Measurements from ENCODE around the gene SND1. TPM values are rescaled to one million over a fixed set of nuclear protein-coding genes. Genes with fewer than 3 reads are reported as not detected.

Gene SND1
- total and polyA plus RNA-seq, 2 donors (not counting 3 experiments of a cell fraction or from before 2014, with no cell fraction given), result 116 to 249 TPM

- ChIA-PET CTCF (no interaction called here), POLR2A (no interaction called here)
- Histone ChIP-seq H3K36me3 (ENCODE audit: control insufficient read depth in 2 of 2, extremely low read depth in 1 of 2, insufficient read depth in 2 of 2, low read length in 2 of 2) (peaks cover 0 to 7% of the 10 kb centered on the region in 2 experiments), H3K4me3 (replicated peaks in 1 of 3; ENCODE audit: insufficient read depth in 1 of 3, low read depth in 1 of 3, low read length in 3 of 3) (no peak overlapping the region), H3K9me1 (replicated peaks; ENCODE audit: control insufficient read depth, extremely low read depth, insufficient read depth, low read length) (no peaks in the 10 kb centered on the region), H2AFZ (ENCODE audit: low read depth, low read length) (no peak overlapping the region), H3K27me3 (ENCODE audit: control insufficient read depth in 2 of 2, insufficient read depth in 2 of 2, low read length in 2 of 2) (no peaks in the 10 kb centered on the region), H3K27ac (ENCODE audit: insufficient read depth, low read depth, low read length) (no peak overlapping the region), H3K9me3 (replicated peaks; ENCODE audit: control insufficient read depth, insufficient read depth, low read length) (no peaks in the 10 kb centered on the region), H3K4me1 (ENCODE audit: control insufficient read depth, extremely low read depth, insufficient read depth, low read length) (peaks cover 18% of the 10 kb centered on the region), H4K20me1 (replicated peaks; ENCODE audit: control insufficient read depth, extremely low read depth, insufficient read depth, low read length) (no peaks in the 10 kb centered on the region), H3K79me2 (ENCODE audit: control insufficient read depth, insufficient read depth, low read length) (no peaks in the 10 kb centered on the region), H3K4me2 (ENCODE audit: insufficient read depth, low read length) (no peak overlapping the region), H3K9ac (replicated peaks; ENCODE audit: extremely low read depth, insufficient read depth, low read length) (no peak overlapping the region)
- TF ChIP-seq POLR2A (IDR thresholded peaks at IDR 0.05; ENCODE audit: low read depth, low read length) (no peak), CTCF (IDR thresholded peaks at IDR 0.05; ENCODE audit: extremely low read depth in 1 of 2, insufficient read depth in 1 of 2, low read depth in 1 of 2, low read length in 2 of 2) (no peak), EZH2 (IDR thresholded peaks at IDR 0.05; ENCODE audit: borderline replicate concordance, low read depth, low read length, severe bottlenecking) (no peak), JUN (IDR thresholded peaks at IDR 0.05; ENCODE audit: borderline replicate concordance, insufficient read depth, insufficient read length, low read depth) (no peak), GATA2 (IDR thresholded peaks at IDR 0.05; ENCODE audit: insufficient read depth, insufficient read length, low read depth, low read length) (no peak), MYC (IDR thresholded peaks at IDR 0.05; ENCODE audit: low read depth, low read length) (no peak)
- TF ChIP-seq, protein P1, sequence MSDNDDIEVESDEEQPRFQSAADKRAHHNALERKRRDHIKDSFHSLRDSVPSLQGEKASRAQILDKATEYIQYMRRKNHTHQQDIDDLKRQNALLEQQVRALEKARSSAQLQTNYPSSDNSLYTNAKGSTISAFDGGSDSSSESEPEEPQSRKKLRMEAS (IDR thresholded peaks at IDR 0.05; ENCODE audit: insufficient read depth, insufficient read length), result no peak
- FAIRE-seq, result no peak
- dilution Hi-C loops (cut with MboI; ENCODE audit: extremely low pct_ligation_motif_present, low sequenced_read_pairs), result no loop called here
- BruUV-seq (replicated peaks), result no TSS peak
- DNase-seq (ENCODE audit: low read depth, low spot score), result no peak
- intact Hi-C loops (cut with micrococcal nuclease), result no loop called here
These were observed 419.8 kb downstream of the SND1 start for GRCh38 chr7:128071801-128072200.

Data from endothelial cell of umbilical vein (primary cell).